K562 (cell line): ENCODE measurements around the gene WDR5B. TPM values are rescaled to one million over a fixed set of nuclear protein-coding genes. Genes with fewer than 3 reads are reported as not detected.

Source experiments
- BCL6 ChIP-seq: fragments of 250-450 bp; sonication (Bioruptor Pico); IDR thresholded peaks from 2 replicates; pipeline ENCODE4 v1.4.0; 2020
- CAMTA2 ChIP-seq: fragments of 250-450 bp; sonication (Bioruptor Pico); conservative IDR thresholded peaks from 2 replicates; pipeline ENCODE4 v1.5.1; 2022
- GABPB1 ChIP-seq: sonication (generic); formaldehyde crosslinking; IDR thresholded peaks from 2 replicates; pipeline ENCODE4 v1.8.0; 2022; ENCODE audit warnings: mild to moderate bottlenecking, missing genetic modification reagents
- KHSRP ChIP-seq: fragments of 450-650 bp; IDR thresholded peaks from 2 replicates; pipeline ENCODE4 v1.6.1; 2017
- MAZ ChIP-seq, 2 experiments: fragments of 450-650 bp in 1 of 2; sonication (generic) in 1 of 2; formaldehyde crosslinking; IDR thresholded peaks in 1 of 2; conservative IDR thresholded peaks in 1 of 2; 2 replicates each; pipeline versions ENCODE4 v1.4.0 to v1.5.0; 2020; ENCODE audit warnings: mild to moderate bottlenecking in 1 of 2, missing genetic modification reagents in 1 of 2
- TAF1 ChIP-seq: IDR thresholded peaks from 2 replicates; pipeline ENCODE4 v1.6.1; 2011; ENCODE audit warnings: mild to moderate bottlenecking, low read length, moderate library complexity; ENCODE audit not compliant: insufficient read depth, control insufficient read depth, severe bottlenecking; ENCODE audit errors: extremely low read depth
- TRIM24 ChIP-seq, 2 experiments: fragments of 450-650 bp; IDR thresholded peaks; 2 replicates each; pipeline ENCODE4 v1.6.1; 2016
- polyA plus RNA-seq, 8 experiments: library from polyadenylated mRNA; depleted of rRNA in 4 of 8; stranded (reverse) in 5 of 8; unstranded in 3 of 8; fragments of >200 nt; fragmentation: Nextera tagmentation in 2 of 8; fragmentation: Illumina TruSeq in 1 of 8; extraction: Ambion mirVana in 2 of 8; extraction: Trizol in 1 of 8; gene quantifications; 2 replicates each; pipeline versions ENCODE4 v1.2.1 to v1.2.3, GENCODE V29; 2011 to 2014; ENCODE audit warnings: inconsistent platforms in 1 of 8, missing spikeins in 1 of 8
- total RNA-seq, 7 experiments: library from RNA; depleted of rRNA in 6 of 7; stranded (reverse); fragments of >200 nt in 6 of 7; fragmentation: Illumina TruSeq in 2 of 7; extraction: Trizol in 2 of 7; gene quantifications; 2 replicates each; pipeline versions ENCODE4 v1.2.1 to v1.2.3, GENCODE V29; 2011 to 2021; ENCODE audit warnings: low replicate concordance in 1 of 7
- TF ChIP-seq, protein P1 (sequence below), 3 experiments: fragments of 200-800 bp in 1 of 3; fragments of 250-450 bp in 1 of 3; fragments of 450-650 bp in 1 of 3; sonication (Bioruptor Pico) in 1 of 3; sonication (Bioruptor generic) in 1 of 3; formaldehyde crosslinking in 1 of 3; IDR thresholded peaks; 2 replicates each; pipeline versions ENCODE4 v1.6.1 to v1.8.0; 2016 to 2022; ENCODE audit warnings: mild to moderate bottlenecking in 2 of 3, missing genetic modification characterization in 2 of 3, missing compliant biosample characterization in 1 of 3, moderate library complexity in 1 of 3
- TF ChIP-seq, protein P2 (sequence below): fragments of 250-450 bp; sonication (Bioruptor Pico); IDR thresholded peaks from 2 replicates; pipeline ENCODE4 v1.8.0; 2022; ENCODE audit warnings: inconsistent platforms
- TF ChIP-seq, protein P3 (sequence below): sonication (generic); formaldehyde crosslinking; IDR thresholded peaks from 2 replicates; pipeline ENCODE4 v1.8.0; 2022; ENCODE audit warnings: mild to moderate bottlenecking, missing genetic modification reagents

Gene WDR5B
- total and polyA plus RNA-seq, 9 of the 15 experiments (the other 6 are each of a cell fraction or from before 2014, with no cell fraction given), result 2.8 to 10.1 (median 4.2) TPM

DNA sequence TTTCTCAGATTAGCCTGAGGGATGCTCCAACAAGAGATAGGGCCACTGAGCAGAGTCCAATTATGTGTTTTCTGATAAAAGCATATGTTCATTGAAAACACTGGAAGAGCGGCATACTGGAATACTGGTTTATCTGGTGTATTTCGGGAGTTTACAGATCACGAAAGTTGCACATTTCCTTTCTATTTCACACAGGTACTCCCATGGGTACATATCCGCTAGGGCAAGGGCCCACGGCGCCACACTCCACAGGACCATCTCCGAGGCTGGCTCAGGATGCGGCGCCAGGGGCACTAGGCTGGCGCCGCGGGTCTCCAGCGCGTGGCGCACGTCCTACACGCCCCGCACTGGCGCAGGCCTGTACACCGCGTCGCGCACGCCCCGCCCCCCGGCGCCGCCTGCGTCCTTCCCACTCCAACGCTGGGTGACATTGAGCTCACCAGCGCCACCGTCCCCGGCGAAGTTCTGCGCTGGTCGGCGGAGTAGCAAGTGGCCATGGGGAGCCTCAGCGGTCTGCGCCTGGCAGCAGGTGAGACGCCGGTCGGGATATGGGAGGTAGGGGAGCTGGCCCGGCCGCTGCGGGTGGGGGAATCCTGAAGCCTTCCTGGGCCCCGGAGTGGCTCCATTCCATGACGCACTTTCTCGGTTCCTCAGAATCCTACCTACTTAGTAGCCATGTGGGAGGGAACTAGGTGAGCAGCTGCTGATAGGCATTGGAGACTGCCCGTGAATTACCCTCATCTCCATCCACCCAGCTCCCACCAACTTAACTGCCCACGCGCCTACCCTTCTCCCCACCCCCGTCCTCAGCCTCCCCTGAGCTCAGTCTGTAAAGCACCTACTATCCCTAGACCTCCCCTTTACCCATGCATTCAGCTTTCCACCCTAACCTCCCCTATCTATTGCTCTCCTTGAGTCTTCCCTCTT is 31.8 kb downstream of the WDR5B start, which contains the start of gene FAM162A (continued):
- TF ChIP-seq GABPB1, result peak; percentile 47; the same call in 1 of the 2 replicates
- TF ChIP-seq TAF1, result peak; percentile 65
- TF ChIP-seq, protein P1, sequence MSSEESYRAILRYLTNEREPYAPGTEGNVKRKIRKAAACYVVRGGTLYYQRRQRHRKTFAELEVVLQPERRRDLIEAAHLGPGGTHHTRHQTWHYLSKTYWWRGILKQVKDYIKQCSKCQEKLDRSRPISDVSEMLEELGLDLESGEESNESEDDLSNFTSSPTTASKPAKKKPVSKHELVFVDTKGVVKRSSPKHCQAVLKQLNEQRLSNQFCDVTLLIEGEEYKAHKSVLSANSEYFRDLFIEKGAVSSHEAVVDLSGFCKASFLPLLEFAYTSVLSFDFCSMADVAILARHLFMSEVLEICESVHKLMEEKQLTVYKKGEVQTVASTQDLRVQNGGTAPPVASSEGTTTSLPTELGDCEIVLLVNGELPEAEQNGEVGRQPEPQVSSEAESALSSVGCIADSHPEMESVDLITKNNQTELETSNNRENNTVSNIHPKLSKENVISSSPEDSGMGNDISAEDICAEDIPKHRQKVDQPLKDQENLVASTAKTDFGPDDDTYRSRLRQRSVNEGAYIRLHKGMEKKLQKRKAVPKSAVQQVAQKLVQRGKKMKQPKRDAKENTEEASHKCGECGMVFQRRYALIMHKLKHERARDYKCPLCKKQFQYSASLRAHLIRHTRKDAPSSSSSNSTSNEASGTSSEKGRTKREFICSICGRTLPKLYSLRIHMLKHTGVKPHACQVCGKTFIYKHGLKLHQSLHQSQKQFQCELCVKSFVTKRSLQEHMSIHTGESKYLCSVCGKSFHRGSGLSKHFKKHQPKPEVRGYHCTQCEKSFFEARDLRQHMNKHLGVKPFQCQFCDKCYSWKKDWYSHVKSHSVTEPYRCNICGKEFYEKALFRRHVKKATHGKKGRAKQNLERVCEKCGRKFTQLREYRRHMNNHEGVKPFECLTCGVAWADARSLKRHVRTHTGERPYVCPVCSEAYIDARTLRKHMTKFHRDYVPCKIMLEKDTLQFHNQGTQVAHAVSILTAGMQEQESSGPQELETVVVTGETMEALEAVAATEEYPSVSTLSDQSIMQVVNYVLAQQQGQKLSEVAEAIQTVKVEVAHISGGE (CRISPR knock-in tag; IDR thresholded peaks at IDR 0.05), result 0 out of 6 replicates have a peak, but pooled peaks of 1 of the 3 experiments have one; percentile 17
- TF ChIP-seq, protein P2, sequence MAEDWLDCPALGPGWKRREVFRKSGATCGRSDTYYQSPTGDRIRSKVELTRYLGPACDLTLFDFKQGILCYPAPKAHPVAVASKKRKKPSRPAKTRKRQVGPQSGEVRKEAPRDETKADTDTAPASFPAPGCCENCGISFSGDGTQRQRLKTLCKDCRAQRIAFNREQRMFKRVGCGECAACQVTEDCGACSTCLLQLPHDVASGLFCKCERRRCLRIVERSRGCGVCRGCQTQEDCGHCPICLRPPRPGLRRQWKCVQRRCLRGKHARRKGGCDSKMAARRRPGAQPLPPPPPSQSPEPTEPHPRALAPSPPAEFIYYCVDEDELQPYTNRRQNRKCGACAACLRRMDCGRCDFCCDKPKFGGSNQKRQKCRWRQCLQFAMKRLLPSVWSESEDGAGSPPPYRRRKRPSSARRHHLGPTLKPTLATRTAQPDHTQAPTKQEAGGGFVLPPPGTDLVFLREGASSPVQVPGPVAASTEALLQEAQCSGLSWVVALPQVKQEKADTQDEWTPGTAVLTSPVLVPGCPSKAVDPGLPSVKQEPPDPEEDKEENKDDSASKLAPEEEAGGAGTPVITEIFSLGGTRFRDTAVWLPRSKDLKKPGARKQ, result no peak
- TF ChIP-seq CAMTA2 (CRISPR knock-in tag), result no peak
- no peak for TF ChIP-seq TRIM24 (IDR thresholded peaks at IDR 0.05)
- peak in 1 of 2 experiments; percentile 87 for TF ChIP-seq MAZ (CRISPR knock-in tag; conservative IDR thresholded peaks at IDR 0.05 in 1 of 2, IDR thresholded peaks at IDR 0.05 in 1 of 2)
- TF ChIP-seq BCL6, result no peak
- TF ChIP-seq KHSRP, result no peak
- TF ChIP-seq, protein P3, sequence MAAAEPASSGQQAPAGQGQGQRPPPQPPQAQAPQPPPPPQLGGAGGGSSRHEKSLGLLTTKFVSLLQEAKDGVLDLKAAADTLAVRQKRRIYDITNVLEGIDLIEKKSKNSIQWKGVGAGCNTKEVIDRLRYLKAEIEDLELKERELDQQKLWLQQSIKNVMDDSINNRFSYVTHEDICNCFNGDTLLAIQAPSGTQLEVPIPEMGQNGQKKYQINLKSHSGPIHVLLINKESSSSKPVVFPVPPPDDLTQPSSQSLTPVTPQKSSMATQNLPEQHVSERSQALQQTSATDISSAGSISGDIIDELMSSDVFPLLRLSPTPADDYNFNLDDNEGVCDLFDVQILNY (CRISPR knock-in tag), result peak; percentile 51; the same call in 1 of the 2 replicates
